ENCODE data around the gene CYB561. TPM values are rescaled to one million over a fixed set of nuclear protein-coding genes. Genes with fewer than 3 reads are reported as not detected.

The CYB561 gene
- total RNA-seq, 1 experiment from 2014 or later = 20.7 TPM

GRCh38 chr17:63437287-63438091 is 8.6 kb downstream of the CYB561 start:
- H2BK12ac ChIP-seq (ENCODE audit: insufficient read length, low read depth, low read length) = no peak overlapping the region
- no peak overlapping the region for H3K4ac ChIP-seq (ENCODE audit: low read depth, low read length)
- Mint-ChIP-seq H3K9me3 (no peaks in the 10 kb centered on the region; a peak in 1 of 5 replicates), H3K27me3 (ENCODE audit: low read depth) (no peaks in the 10 kb centered on the region), H3K4me3 (no peak overlapping the region), H3K27ac (no peak overlapping the region), H3K36me3 (ENCODE audit: insufficient read depth in 1 of 3, low read depth in 3 of 3) (peaks cover 6 to 15% (median 7%) of the 10 kb centered on the region in 3 experiments; a peak in 5 of 7 replicates), H3K4me1 (peaks cover 19 to 39% of the 10 kb centered on the region in 2 experiments)
- no peak overlapping the region for H2BK120ac ChIP-seq (ENCODE audit: low read depth, low read length, poor library complexity, severe bottlenecking)
- no peaks in the 10 kb centered on the region for H3K4me1 ChIP-seq (ENCODE audit: insufficient read depth, low read length)
- H2BK20ac ChIP-seq (ENCODE audit: low read depth, low read length, poor library complexity, severe bottlenecking) = no peak overlapping the region
- no peak overlapping the region for H2BK5ac ChIP-seq (ENCODE audit: insufficient read length, low read length)
- peaks cover 4% of the 10 kb centered on the region for H4K20me1 ChIP-seq (ENCODE audit: control insufficient read depth, insufficient read depth, insufficient read length)
- no peak overlapping the region; the same call in 1 of the 2 replicates for H3K14ac ChIP-seq (ENCODE audit: insufficient read depth, low read length)
- H3K79me2 ChIP-seq (ENCODE audit: insufficient read depth, low read length) = no peaks in the 10 kb centered on the region
- no peak overlapping the region for H4K5ac ChIP-seq (ENCODE audit: insufficient read length, low read depth, low read length)
- no peak overlapping the region for H3T11ph ChIP-seq (ENCODE audit: low read length)
- H3K18ac ChIP-seq (ENCODE audit: insufficient read length, low read depth, low read length) = no peak overlapping the region
- no peak overlapping the region for H3K56ac ChIP-seq (ENCODE audit: insufficient read length, low read depth, low read length)
- H3K4me2 ChIP-seq (ENCODE audit: insufficient read depth, insufficient read length, low read length) = no peak overlapping the region
- no peak overlapping the region for H2AFZ ChIP-seq (ENCODE audit: low read length)
- no peak overlapping the region for H2AK5ac ChIP-seq (ENCODE audit: insufficient read length, low read length)
- H3K27me3 ChIP-seq (ENCODE audit: insufficient read depth, low read length) = no peaks in the 10 kb centered on the region
- no peak for TF ChIP-seq CTCF (conservative IDR thresholded peaks at IDR 0.05)
- H3K23ac ChIP-seq (ENCODE audit: insufficient read length, low read depth, low read length) = no peak overlapping the region
- H4K91ac ChIP-seq (ENCODE audit: insufficient read length, low read depth, low read length) = no peak overlapping the region
- H3K27ac ChIP-seq (ENCODE audit: insufficient read length, low read depth, low read length) = no peak overlapping the region
- H2BK15ac ChIP-seq (ENCODE audit: low read depth, low read length) = no peak overlapping the region
- H3K79me1 ChIP-seq (ENCODE audit: insufficient read depth, low read depth, low read length, poor library complexity, severe bottlenecking) = no peaks in the 10 kb centered on the region
- H3K9me3 ChIP-seq (ENCODE audit: control insufficient read depth, low read depth, low read length) = no peaks in the 10 kb centered on the region
- no CpG with 5 or more reads among the region's 55 CpGs for WGBS (ENCODE audit: extremely low coverage, insufficient read length, low lambda C conversion rate)
- H4K8ac ChIP-seq (replicated peaks; ENCODE audit: insufficient read length, low read depth, low read length) = no peak overlapping the region
- no peak for DNase-seq
- H3K23me2 ChIP-seq (ENCODE audit: insufficient read length, low read depth, low read length, poor library complexity, severe bottlenecking) = no peaks in the 10 kb centered on the region
- no peak overlapping the region for H3K9ac ChIP-seq (ENCODE audit: extremely low read depth, insufficient read length, low read length)

Measured in H9 (cell line).